GM12801 (cell line): Measurements from ENCODE around the gene PLA2G4B.

Source experiments
- CTCF ChIP-seq: IDR thresholded peaks from one replicate; pipeline ENCODE4 v1.5.1; 2011; ENCODE audit warnings: control low read depth; ENCODE audit not compliant: insufficient read length; ENCODE audit errors: extremely low read depth

Gene PLA2G4B

GRCh38 chr15:41824062-41824745, 14.4 kb upstream of the PLA2G4B start:
- no peak for TF ChIP-seq CTCF

- TF ChIP-seq CTCF = no peak
Observed at GRCh38 chr15:41825145-41825544, 13.5 kb upstream of the PLA2G4B start.

- TF ChIP-seq CTCF = no peak
Observed at GRCh38 chr15:41825572-41826535, 12.8 kb upstream of the PLA2G4B start.

- TF ChIP-seq CTCF = no peak
Observed at GRCh38 chr15:41827290-41827879, 11.3 kb upstream of the PLA2G4B start.

- TF ChIP-seq CTCF = no peak
Observed at GRCh38 chr15:41827880-41828806, 10.5 kb upstream of the PLA2G4B start, which contains the start of gene JMJD7. Gene JMJD7 (plus strand): TSS chr15:41828092. CDS start chr15:41828125, 33 bp downstream.

- no peak for TF ChIP-seq CTCF
Observed at GRCh38 chr15:41828807-41829141, 9.9 kb upstream of the PLA2G4B start.
